A549 (cell line): ENCODE measurements around the gene KCNH2. TPM values are rescaled to one million over a fixed set of nuclear protein-coding genes. Genes with fewer than 3 reads are reported as not detected.

ENCODE experiments used
- ATAC-seq, 2 experiments: fragments of 200-7000 bp in 1 of 2; fragments of >200 bp in 1 of 2; cut with Nextera tagmentation in 1 of 2; cut with Tn5 transposase in 1 of 2; 3 replicates each; pipeline versions ENCODE4 v1.8.0 to v1.9.1; 2018 to 2020; ENCODE audit warnings: mild to moderate bottlenecking in 1 of 2, moderate library complexity in 1 of 2
- CTCF ChIA-PET: fragments of 300-600 bp; sonication (Branson Sonifier 250); formaldehyde crosslinking; extraction: SDS; loops from one replicate; lab custom pipeline; 2021; ENCODE audit warnings: antibody characterized with exemption, inconsistent platforms; lab: Yijun Ruan, JAX
- POLR2A ChIA-PET: fragments of 350-600 bp; formaldehyde crosslinking; extraction: SDS; loops from one replicate; lab custom pipeline; 2021; ENCODE audit warnings: antibody characterized with exemption, inconsistent platforms; lab: Yijun Ruan, JAX
- DNase-seq, 2 experiments: peaks; one replicate each; pipeline versions ENCODE4 v3.0.0 to v3.0.0-alpha.2; 2011 to 2016; ENCODE audit warnings: low read depth in 1 of 2, low spot score in 1 of 2
- FAIRE-seq: peaks from 2 replicates; lab custom pipeline; 2011; peaks lifted over from hg19 to GRCh38; lab: Jason Lieb, UNC
- H3K27ac ChIP-seq, 2 experiments: fragments of >200 bp; sonication (Bioruptor Twin); formaldehyde crosslinking; 3 replicates each; pipeline ENCODE4 v1.5.1; 2016 to 2017
- H3K4me1 ChIP-seq: fragments of >200 bp; sonication (Bioruptor Twin); formaldehyde crosslinking; 3 replicates; pipeline ENCODE4 v1.6.1; 2016
- H3K4me2 ChIP-seq: fragments of >200 bp; sonication (Bioruptor Twin); formaldehyde crosslinking; 3 replicates; pipeline ENCODE4 v1.6.1; 2016
- H3K4me3 ChIP-seq: fragments of >200 bp; sonication (Bioruptor Twin); formaldehyde crosslinking; 3 replicates; pipeline ENCODE4 v1.5.1; 2016
- H3K9me3 ChIP-seq: fragments of >200 bp; sonication (Bioruptor Twin); formaldehyde crosslinking; 3 replicates; pipeline ENCODE4 v1.6.1; 2016
- BHLHE40 ChIP-seq: IDR thresholded peaks from 2 replicates; pipeline ENCODE4 v1.6.1; 2012; ENCODE audit warnings: low read depth, low read length, inconsistent platforms
- CHD2 ChIP-seq: fragments of 150-350 bp; IDR thresholded peaks from 2 replicates; pipeline ENCODE4 v1.6.1; 2014; ENCODE audit warnings: low read length; ENCODE audit not compliant: partially characterized antibody
- EHF ChIP-seq: fragments of 250-450 bp; sonication (Bioruptor Pico); IDR thresholded peaks from 2 replicates; pipeline ENCODE4 v1.5.0; 2020; ENCODE audit warnings: mild to moderate bottlenecking
- FOSB ChIP-seq: fragments of 250-450 bp; sonication (Bioruptor Pico); IDR thresholded peaks from 2 replicates; pipeline ENCODE4 v1.5.0; 2020; ENCODE audit warnings: mild to moderate bottlenecking, moderate library complexity
- HOXA7 ChIP-seq: fragments of 250-450 bp; sonication (Bioruptor Pico); IDR thresholded peaks from 2 replicates; pipeline ENCODE4 v1.5.0; 2020; ENCODE audit warnings: mild to moderate bottlenecking, moderate library complexity
- HOXB13 ChIP-seq: fragments of 250-450 bp; sonication (Bioruptor Pico); IDR thresholded peaks from 2 replicates; pipeline ENCODE4 v1.5.0; 2020; ENCODE audit warnings: low read depth, mild to moderate bottlenecking, moderate library complexity
- JUNB ChIP-seq: fragments of >200 bp; sonication (Bioruptor Twin); formaldehyde crosslinking; IDR thresholded peaks from 2 replicates; pipeline ENCODE4 v1.6.1; 2016
- KDM1A ChIP-seq: fragments of 200-600 bp; sonication (generic); IDR thresholded peaks from 2 replicates; pipeline ENCODE4 v1.6.1; 2016; ENCODE audit warnings: low read depth, mild to moderate bottlenecking
- KDM5A ChIP-seq: fragments of 200-600 bp; sonication (generic); IDR thresholded peaks from 2 replicates; pipeline ENCODE4 v1.6.1; 2016; ENCODE audit warnings: antibody characterized with exemption, mild to moderate bottlenecking
- MAZ ChIP-seq: fragments of 150-350 bp; IDR thresholded peaks from 2 replicates; pipeline ENCODE4 v1.6.1; 2014; ENCODE audit warnings: antibody characterized with exemption, low read depth, low read length, borderline replicate concordance
- MYC ChIP-seq: IDR thresholded peaks from 2 replicates; pipeline ENCODE4 v1.6.1; 2012; ENCODE audit warnings: mild to moderate bottlenecking, inconsistent platforms, low read length, improper control_type of control experiment, borderline replicate concordance
- NFE2L2 ChIP-seq: fragments of 150-350 bp; conservative IDR thresholded peaks from 2 replicates; pipeline ENCODE4 v1.6.1; 2014; ENCODE audit warnings: low read length
- NPAS2 ChIP-seq: fragments of 250-450 bp; sonication (Bioruptor Pico); IDR thresholded peaks from 2 replicates; pipeline ENCODE4 v1.8.0; 2022; ENCODE audit warnings: mild to moderate bottlenecking, moderate library complexity, borderline replicate concordance
- NR3C1 ChIP-seq: fragments of >200 bp; sonication (Bioruptor Twin); formaldehyde crosslinking; IDR thresholded peaks from 3 replicates; pipeline ENCODE4 v1.6.1; 2017
- PHF8 ChIP-seq: fragments of 200-600 bp; sonication (generic); IDR thresholded peaks from 2 replicates; pipeline ENCODE4 v1.6.1; 2016; ENCODE audit warnings: low read depth, mild to moderate bottlenecking, antibody characterized with exemption, moderate library complexity, borderline replicate concordance
- POLR2A ChIP-seq: IDR thresholded peaks from 2 replicates; pipeline ENCODE4 v1.6.1; 2012; ENCODE audit warnings: mild to moderate bottlenecking, low read length
- POLR2AphosphoS2 ChIP-seq: conservative IDR thresholded peaks from 2 replicates; pipeline ENCODE4 v1.6.1; 2012; ENCODE audit warnings: low read length, improper control_type of control experiment, inconsistent platforms
- RARB ChIP-seq: fragments of 250-450 bp; sonication (Bioruptor Pico); IDR thresholded peaks from 2 replicates; pipeline ENCODE4 v1.8.0; 2021; ENCODE audit warnings: mild to moderate bottlenecking, moderate library complexity
- RCOR1 ChIP-seq: fragments of 150-350 bp; IDR thresholded peaks from 2 replicates; pipeline ENCODE4 v1.6.1; 2014; ENCODE audit warnings: antibody characterized with exemption, low read length, low read depth
- SREBF2 ChIP-seq: fragments of 450-650 bp; IDR thresholded peaks from 2 replicates; pipeline ENCODE4 v1.6.1; 2014; ENCODE audit warnings: mild to moderate bottlenecking, moderate library complexity
- ZC3H11A ChIP-seq: fragments of 450-650 bp; IDR thresholded peaks from 2 replicates; pipeline ENCODE4 v1.6.1; 2014; ENCODE audit warnings: antibody characterized with exemption, mild to moderate bottlenecking
- ZNF302 ChIP-seq: fragments of 250-450 bp; sonication (Bioruptor Pico); IDR thresholded peaks from 2 replicates; pipeline ENCODE4 v1.9.0; 2021; ENCODE audit warnings: inconsistent platforms, mild to moderate bottlenecking, moderate library complexity
- WGBS: methylation state at CpG from one replicate; pipeline ENCODE4 v1.1.6; 2017; ENCODE audit errors: missing lambda C conversion rate; 5-methylcytosine and 5-hydroxymethylcytosine counted together
- polyA plus RNA-seq, 4 experiments: library from polyadenylated mRNA; depleted of rRNA in 3 of 4; stranded (reverse); fragments of >200 nt; fragmentation: RNase III in 1 of 4; extraction: RNeasy Plus Mini Kit Qiagen cat#74134 plus additional on column Dnase treatment in 1 of 4; gene quantifications; 2 replicates in 3 of 4; 3 replicates in 1 of 4; pipeline ENCODE4 v1.2.3, GENCODE V29; 2011 to 2017
- TF ChIP-seq, protein P1 (sequence below): fragments of >200 bp; sonication (Bioruptor Twin); formaldehyde crosslinking; IDR thresholded peaks from 3 replicates; pipeline ENCODE4 v1.6.1; 2016
- TF ChIP-seq, protein P2 (sequence below): fragments of 450-650 bp; IDR thresholded peaks from 2 replicates; pipeline ENCODE4 v1.6.1; 2014; ENCODE audit warnings: antibody characterized with exemption
- TF ChIP-seq, protein P3 (sequence below): fragments of >200 bp; sonication (Bioruptor Twin); formaldehyde crosslinking; IDR thresholded peaks from 2 replicates; pipeline ENCODE4 v1.6.1; 2016

Gene KCNH2
- polyA plus RNA-seq, 2 of the 4 experiments (the other 2 are of a cell fraction), result 0.26 to 0.41 TPM

DNA sequence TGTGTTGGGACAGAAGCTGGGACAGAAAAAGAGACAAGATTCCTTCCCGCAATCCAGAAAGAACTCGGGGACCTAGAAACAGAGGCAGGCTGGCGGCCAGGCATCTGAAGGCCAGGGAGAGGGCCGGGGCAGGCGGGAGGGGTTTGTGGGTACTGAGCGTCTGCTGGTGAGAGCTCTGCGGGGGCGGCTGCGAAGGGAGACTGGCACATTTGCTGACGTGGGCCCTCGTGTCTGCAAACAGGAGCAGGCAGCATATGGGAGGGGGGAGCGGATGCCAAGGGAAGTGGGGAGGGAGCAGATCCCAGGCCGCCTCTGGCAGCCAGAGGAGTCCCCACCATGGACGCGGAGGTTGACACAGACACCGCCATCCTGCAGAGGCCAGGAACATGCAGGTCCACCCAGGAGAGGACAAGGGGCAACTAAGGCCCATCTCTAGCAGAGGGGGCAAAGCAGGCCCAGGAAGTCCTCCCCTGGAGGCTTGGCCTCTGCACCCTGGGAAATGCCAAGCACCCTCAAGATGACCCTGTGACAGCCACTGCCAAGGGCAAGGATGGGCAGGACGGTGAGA lies 32.2 kb downstream of the KCNH2 start:
- DNase-seq (no peak), ATAC-seq (no peak; a peak in 1 of 6 replicates), FAIRE-seq (no peak)
- Histone ChIP-seq H3K4me3 (no peak overlapping the region), H3K27ac (no peak overlapping the region), H3K4me2 (no peak overlapping the region), H3K9me3 (no peaks in the 10 kb centered on the region), H3K4me1 (no peaks in the 10 kb centered on the region)
- TF ChIP-seq BHLHE40 (no peak), NFE2L2 (no peak), HOXB13 (CRISPR knock-in tag) (no peak)
- ChIA-PET CTCF (interaction anchor here (1.1 to 2.2 kb wide), 4 partner anchors 17 to 69 kb away, joined by 3 to 6 read pairs (median 4); no protein-coding TSS in a partner anchor), POLR2A (no interaction called here)
- WGBS, result 86% methylated on average over 17 of the region's 17 CpGs

DNA sequence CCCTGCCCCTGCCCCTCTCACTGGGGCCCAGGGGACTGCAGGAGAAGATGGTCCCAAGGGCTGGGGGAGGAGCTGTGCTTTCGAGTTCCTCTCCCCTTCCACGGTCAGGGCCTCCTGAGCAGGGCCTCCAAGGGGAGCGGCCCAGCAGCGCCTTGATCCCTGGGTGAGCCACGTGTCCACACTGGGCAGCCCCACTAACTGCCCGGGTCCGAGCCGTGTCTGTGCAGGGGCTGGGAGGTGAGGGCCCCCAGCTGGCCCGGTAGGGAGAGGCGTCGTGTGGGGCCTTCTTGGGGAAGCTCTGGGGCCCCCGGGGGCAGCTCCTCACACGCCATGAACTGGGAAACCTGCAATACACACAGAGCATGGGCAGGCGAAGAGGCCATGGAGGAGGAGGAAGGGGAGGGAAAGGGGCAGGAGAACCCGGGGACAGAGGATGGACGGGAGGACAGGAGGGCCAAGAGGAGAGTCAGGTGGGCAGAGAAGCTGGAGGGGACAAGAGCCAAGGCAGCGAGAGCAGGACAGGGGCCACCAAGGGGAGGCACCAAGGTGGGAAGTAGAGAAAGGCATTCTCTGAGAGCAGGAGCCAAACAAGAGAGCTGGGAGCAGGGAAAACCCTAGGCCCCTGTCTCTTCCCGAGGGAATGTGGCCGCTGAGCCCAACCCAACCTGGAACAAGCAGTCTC lies 32.8 kb downstream of the KCNH2 start:
- Histone ChIP-seq H3K27ac (no peak overlapping the region), H3K4me3 (no peak overlapping the region), H3K4me2 (no peak overlapping the region), H3K9me3 (no peaks in the 10 kb centered on the region), H3K4me1 (no peaks in the 10 kb centered on the region)
- DNase-seq (no peak), FAIRE-seq (no peak)
- POLR2A ChIA-PET, result no interaction called here
- TF ChIP-seq MAZ (no peak), NR3C1 (no peak), KDM5A (no peak), CHD2 (no peak), BHLHE40 (no peak)
- TF ChIP-seq, all 56 proteins: peak for 0
- no peak for ATAC-seq
- CTCF ChIA-PET, result interaction anchor here (0.5 to 4.5 kb wide), 6 partner anchors 10 to 69 kb away, joined by 3 to 18 read pairs (median 4); no protein-coding TSS in a partner anchor
- 66% methylated on average over 9 of the region's 19 CpGs for WGBS

DNA sequence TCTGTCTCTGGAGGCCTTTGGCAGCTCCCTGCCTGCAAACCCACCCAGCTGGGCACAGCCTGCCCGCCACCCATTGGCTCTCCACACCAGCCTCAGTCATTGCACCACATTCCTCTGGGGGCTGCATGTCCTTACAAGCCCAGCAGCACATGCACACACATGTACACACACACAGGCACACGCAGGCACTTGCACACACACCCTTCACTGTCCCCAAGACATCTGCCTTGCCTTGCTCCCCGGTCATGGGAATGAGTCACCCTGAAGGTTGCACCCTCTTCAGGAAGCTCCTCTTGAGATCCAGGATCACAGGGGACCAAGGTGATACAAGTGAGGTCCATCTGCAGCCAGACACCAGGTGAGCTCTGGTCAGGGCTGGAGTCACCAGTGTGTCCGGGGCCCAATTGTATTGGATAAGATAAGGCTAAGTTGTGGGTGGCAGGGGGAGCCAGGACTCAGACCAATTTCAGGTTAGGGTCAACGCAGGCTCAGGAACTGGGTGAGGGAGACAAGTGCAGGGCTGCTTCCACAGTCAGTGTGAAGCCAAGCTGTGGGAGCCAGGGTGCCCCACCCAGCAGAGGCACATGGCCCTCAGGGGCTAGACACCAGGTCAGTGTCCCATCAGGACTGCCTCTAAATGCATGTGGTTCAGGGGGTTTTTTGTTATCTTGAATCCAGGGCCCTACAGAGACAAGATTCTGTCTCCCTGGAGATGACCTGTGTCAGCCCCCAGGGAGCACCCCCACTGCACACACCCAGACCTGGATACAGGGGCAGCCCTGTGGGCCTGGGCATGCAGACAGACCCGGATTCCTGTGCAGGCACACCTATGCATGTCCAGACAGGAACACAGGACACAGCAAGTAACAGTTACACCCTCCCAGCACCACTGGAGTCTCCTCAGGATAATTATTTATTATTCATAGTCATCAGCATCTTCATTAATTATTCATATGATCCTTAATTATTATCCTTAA lies 33.8 kb downstream of the KCNH2 start:
- TF ChIP-seq ZNF302, result no peak
- TF ChIP-seq HOXA7 (CRISPR knock-in tag), result no peak
- no peak for TF ChIP-seq HOXB13 (CRISPR knock-in tag)
- TF ChIP-seq MYC, result no peak
- TF ChIP-seq, protein P1, sequence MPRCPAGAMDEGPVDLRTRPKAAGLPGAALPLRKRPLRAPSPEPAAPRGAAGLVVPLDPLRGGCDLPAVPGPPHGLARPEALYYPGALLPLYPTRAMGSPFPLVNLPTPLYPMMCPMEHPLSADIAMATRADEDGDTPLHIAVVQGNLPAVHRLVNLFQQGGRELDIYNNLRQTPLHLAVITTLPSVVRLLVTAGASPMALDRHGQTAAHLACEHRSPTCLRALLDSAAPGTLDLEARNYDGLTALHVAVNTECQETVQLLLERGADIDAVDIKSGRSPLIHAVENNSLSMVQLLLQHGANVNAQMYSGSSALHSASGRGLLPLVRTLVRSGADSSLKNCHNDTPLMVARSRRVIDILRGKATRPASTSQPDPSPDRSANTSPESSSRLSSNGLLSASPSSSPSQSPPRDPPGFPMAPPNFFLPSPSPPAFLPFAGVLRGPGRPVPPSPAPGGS, result no peak
- no peak for TF ChIP-seq POLR2AphosphoS2
- no peak for TF ChIP-seq EHF
- TF ChIP-seq, all 56 proteins: peak for 0
- ChIA-PET CTCF (interaction anchor here (0.5 to 4.5 kb wide), 5 partner anchors 9 to 74 kb away, joined by 3 to 18 read pairs (median 5); no protein-coding TSS in a partner anchor), POLR2A (no interaction called here)
- no peak for ATAC-seq
- no peak for FAIRE-seq
- no peaks in the 10 kb centered on the region for H3K4me1 ChIP-seq
- H3K27ac ChIP-seq, result no peak overlapping the region
- no peak overlapping the region for H3K4me2 ChIP-seq
- DNase-seq, result no peak
- 62% methylated on average over 6 of the region's 6 CpGs for WGBS
- no peaks in the 10 kb centered on the region for H3K9me3 ChIP-seq
- H3K4me3 ChIP-seq, result no peak overlapping the region

DNA sequence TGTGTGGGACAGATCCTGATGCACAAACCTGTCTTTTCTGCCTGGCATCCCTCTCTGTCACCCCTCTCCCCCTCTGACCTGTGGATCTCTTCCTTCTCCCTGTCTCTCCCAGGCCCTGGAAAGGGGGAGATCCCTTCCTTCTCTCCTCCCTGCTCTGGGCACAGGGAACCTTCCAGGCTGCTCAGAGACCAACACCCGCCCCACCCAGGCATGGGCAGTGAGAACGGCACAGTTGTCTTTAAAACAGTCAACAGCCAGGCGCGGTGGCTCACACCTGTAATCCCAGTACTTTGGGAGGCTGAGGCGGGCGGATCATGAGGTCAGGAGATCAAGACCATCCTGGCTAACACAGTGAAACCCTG lies 34.7 kb downstream of the KCNH2 start:
- POLR2A ChIA-PET, result no interaction called here
- WGBS, result 89% methylated on average over 5 of the region's 6 CpGs
- H3K4me2 ChIP-seq, result no peak overlapping the region
- ATAC-seq (no peak), DNase-seq (no peak), FAIRE-seq (no peak)
- H3K27ac ChIP-seq, result no peak overlapping the region
- CTCF ChIA-PET, result interaction anchor here (1.0 to 4.5 kb wide), 4 partner anchors 9 to 75 kb away, joined by 3 to 18 read pairs (median 4); no protein-coding TSS in a partner anchor
- no peaks in the 10 kb centered on the region for H3K9me3 ChIP-seq
- no peak overlapping the region for H3K4me3 ChIP-seq
- H3K4me1 ChIP-seq, result no peaks in the 10 kb centered on the region
- no peak for TF ChIP-seq NFE2L2
- TF ChIP-seq, protein P2, sequence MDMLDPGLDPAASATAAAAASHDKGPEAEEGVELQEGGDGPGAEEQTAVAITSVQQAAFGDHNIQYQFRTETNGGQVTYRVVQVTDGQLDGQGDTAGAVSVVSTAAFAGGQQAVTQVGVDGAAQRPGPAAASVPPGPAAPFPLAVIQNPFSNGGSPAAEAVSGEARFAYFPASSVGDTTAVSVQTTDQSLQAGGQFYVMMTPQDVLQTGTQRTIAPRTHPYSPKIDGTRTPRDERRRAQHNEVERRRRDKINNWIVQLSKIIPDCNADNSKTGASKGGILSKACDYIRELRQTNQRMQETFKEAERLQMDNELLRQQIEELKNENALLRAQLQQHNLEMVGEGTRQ, result no peak
- no peak for TF ChIP-seq NPAS2 (CRISPR knock-in tag)
- TF ChIP-seq MYC, result no peak
- no peak for TF ChIP-seq POLR2A
- TF ChIP-seq FOSB, result no peak
- TF ChIP-seq, protein P1, result no peak
- TF ChIP-seq, protein P3, sequence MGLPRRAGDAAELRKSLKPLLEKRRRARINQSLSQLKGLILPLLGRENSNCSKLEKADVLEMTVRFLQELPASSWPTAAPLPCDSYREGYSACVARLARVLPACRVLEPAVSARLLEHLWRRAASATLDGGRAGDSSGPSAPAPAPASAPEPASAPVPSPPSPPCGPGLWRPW, result no peak
- TF ChIP-seq KDM1A, result no peak
- TF ChIP-seq JUNB, result no peak
- no peak for TF ChIP-seq RARB (CRISPR knock-in tag)
- no peak for TF ChIP-seq PHF8
- TF ChIP-seq NR3C1, result no peak
- no peak for TF ChIP-seq RCOR1
- TF ChIP-seq ZC3H11A, result no peak
- no peak for TF ChIP-seq SREBF2
- no peak for TF ChIP-seq CHD2
